B cell (primary cell): Measurements from ENCODE around the gene MICU2. TPM values are rescaled to one million over a fixed set of nuclear protein-coding genes. Genes with fewer than 3 reads are reported as not detected.

Experiments
- ATAC-seq: fragments of 200-7000 bp; cut with Tn5 transposase; one replicate; pipeline ENCODE4 v1.10.0; 2021; ENCODE audit warnings: low read depth, mild to moderate bottlenecking, moderate number of reproducible peaks, moderate library complexity
- CTCF ChIA-PET: fragments of 350-600 bp; sonication (Branson Sonifier 250); formaldehyde crosslinking; loops from one replicate; lab custom pipeline; 2021; ENCODE audit warnings: antibody characterized with exemption, inconsistent platforms; lab: Charles Lee
- POLR2A ChIA-PET: fragments of 350-600 bp; sonication (Branson Sonifier 250); formaldehyde crosslinking; loops from one replicate; lab custom pipeline; 2021; ENCODE audit warnings: antibody characterized with exemption; lab: Charles Lee
- DNase-seq: peaks from one replicate; pipeline ENCODE4 v3.0.0; 2013
- H2AFZ ChIP-seq: 2 replicates; pipeline ENCODE4 v1.6.1; 2012; ENCODE audit warnings: mild to moderate bottlenecking, low read depth, low read length; ENCODE audit not compliant: insufficient read depth, poor library complexity, severe bottlenecking
- H3K27ac ChIP-seq, 2 donors: 1 replicate in 1 of 2; 2 replicates in 1 of 2; pipeline ENCODE4 v1.5.1; 2012 to 2013; ENCODE audit warnings: low read length in 2 of 2, mild to moderate bottlenecking in 2 of 2, moderate library complexity in 1 of 2
- H3K27me3 ChIP-seq, 4 experiments: fragments of 200-600 bp in 1 of 4; sonication (generic) in 1 of 4; replicated peaks in 1 of 4; 1 replicate in 2 of 4; 2 replicates in 2 of 4; pipeline versions ENCODE4 v1.6.1 to v1.7.0; 2013 to 2016; ENCODE audit warnings: low read length in 3 of 4, mild to moderate bottlenecking in 2 of 4, mixed read lengths in 1 of 4, moderate library complexity in 1 of 4; ENCODE audit not compliant: insufficient read depth in 4 of 4, control insufficient read depth in 3 of 4; ENCODE audit errors: control extremely low read depth in 1 of 4
- H3K36me3 ChIP-seq, 2 experiments: replicated peaks in 1 of 2; 1 replicate in 1 of 2; 2 replicates in 1 of 2; pipeline versions ENCODE4 v1.6.1 to v1.7.1; 2013; ENCODE audit warnings: low read length in 1 of 2; ENCODE audit not compliant: insufficient read depth in 2 of 2, control insufficient read depth in 1 of 2; ENCODE audit errors: control extremely low read depth in 1 of 2, extremely low read depth in 1 of 2
- H3K4me1 ChIP-seq, 2 donors: fragments of 200-600 bp in 1 of 2; sonication (generic) in 1 of 2; 1 replicate in 1 of 2; 2 replicates in 1 of 2; pipeline versions ENCODE4 v1.5.1 to v1.6.1; 2013 to 2017; ENCODE audit warnings: low read length in 2 of 2; ENCODE audit not compliant: control insufficient read depth in 2 of 2, insufficient read depth in 2 of 2
- H3K4me2 ChIP-seq: replicated peaks from 2 replicates; pipeline ENCODE3; 2012; ENCODE audit warnings: mild to moderate bottlenecking, low read depth, low read length; ENCODE audit not compliant: poor library complexity, severe bottlenecking
- H3K4me3 ChIP-seq, 5 experiments: fragments of 200-600 bp in 1 of 5; sonication (generic) in 1 of 5; 1 replicate in 3 of 5; 2 replicates in 2 of 5; pipeline versions ENCODE4 v1.5.1 to v1.7.0; 2011 to 2016; ENCODE audit warnings: low read length in 4 of 5, mild to moderate bottlenecking in 4 of 5, low read depth in 2 of 5, control low read depth in 1 of 5, moderate library complexity in 1 of 5; ENCODE audit not compliant: insufficient read depth in 1 of 5; ENCODE audit errors: control extremely low read depth in 1 of 5, extremely low read depth in 1 of 5
- H3K79me2 ChIP-seq: fragments of 200-600 bp; sonication (generic); one replicate; pipeline ENCODE4 v1.6.0; 2016; ENCODE audit warnings: low read length; ENCODE audit not compliant: control insufficient read depth, insufficient read depth
- H3K9ac ChIP-seq: fragments of 200-600 bp; sonication (generic); 2 replicates; pipeline ENCODE4 v1.6.1; 2017; ENCODE audit warnings: mild to moderate bottlenecking, low read length, moderate library complexity
- H3K9me3 ChIP-seq, 3 donors: one replicate each; pipeline versions ENCODE4 v1.6.1 to v1.7.1; 2013; ENCODE audit warnings: low read length in 2 of 3; ENCODE audit not compliant: control insufficient read depth in 2 of 3, insufficient read depth in 1 of 3; ENCODE audit errors: control extremely low read depth in 1 of 3
- H4K20me1 ChIP-seq: 2 replicates; pipeline ENCODE4 v1.6.0; 2012; ENCODE audit warnings: mild to moderate bottlenecking, low read length; ENCODE audit not compliant: insufficient read depth, control insufficient read depth, poor library complexity, severe bottlenecking
- H3K27ac Mint-ChIP-seq: one replicate; pipeline ENCODE4 v1.8.0; 2021; ENCODE audit warnings: mixed read lengths
- H3K27me3 Mint-ChIP-seq: one replicate; pipeline ENCODE4 v1.8.0; 2021; ENCODE audit warnings: mixed read lengths
- H3K4me1 Mint-ChIP-seq: one replicate; pipeline ENCODE4 v1.8.0; 2021; ENCODE audit warnings: mixed read lengths
- H3K4me3 Mint-ChIP-seq: one replicate; pipeline ENCODE4 v1.8.0; 2021; ENCODE audit warnings: mixed read lengths
- H3K9me3 Mint-ChIP-seq: one replicate; pipeline ENCODE4 v1.8.0; 2022; ENCODE audit warnings: mixed read lengths; ENCODE audit not compliant: insufficient read depth
- EZH2 ChIP-seq: IDR thresholded peaks from 2 replicates; pipeline ENCODE4 v1.6.1; 2012; ENCODE audit warnings: borderline replicate concordance, low read depth, mild to moderate bottlenecking, moderate library complexity, low read length; ENCODE audit not compliant: insufficient read depth, poor library complexity, severe bottlenecking
- WGBS: methylation state at CpG from one replicate; pipeline ENCODE4 v1.1.5; 2013; ENCODE audit warnings: missing lambda C conversion rate; ENCODE audit not compliant: insufficient coverage; 5-methylcytosine and 5-hydroxymethylcytosine counted together
- intact Hi-C: fragments of 100-400 bp; cut with micrococcal nuclease; formaldehyde crosslinking; loops from one replicate; pipeline ENCODE4 v1.10.0; 2022
- polyA plus RNA-seq: library from polyadenylated mRNA; depleted of rRNA; stranded (reverse); fragments of >200 nt; gene quantifications from 2 replicates; pipeline ENCODE4 v1.2.3, GENCODE V29; 2012
- total RNA-seq, 2 donors: library from RNA; stranded (reverse); fragments of 120-200 nt in 1 of 2; gene quantifications; 1 replicate in 1 of 2; 2 replicates in 1 of 2; pipeline versions ENCODE4 v1.2.3 to v1.2.4, GENCODE V29; 2013 to 2022
- TF ChIP-seq, protein P1 (sequence below): fragments of 200-600 bp; IDR thresholded peaks from one replicate; pipeline ENCODE4 v1.8.0; 2022; ENCODE audit warnings: antibody characterized with exemption, mild to moderate bottlenecking

MICU2 gene
- total and polyA plus RNA-seq, 2 donors (not counting 1 experiment from before 2014, with no cell fraction given), result 52.2 to 56.7 TPM

DNA sequence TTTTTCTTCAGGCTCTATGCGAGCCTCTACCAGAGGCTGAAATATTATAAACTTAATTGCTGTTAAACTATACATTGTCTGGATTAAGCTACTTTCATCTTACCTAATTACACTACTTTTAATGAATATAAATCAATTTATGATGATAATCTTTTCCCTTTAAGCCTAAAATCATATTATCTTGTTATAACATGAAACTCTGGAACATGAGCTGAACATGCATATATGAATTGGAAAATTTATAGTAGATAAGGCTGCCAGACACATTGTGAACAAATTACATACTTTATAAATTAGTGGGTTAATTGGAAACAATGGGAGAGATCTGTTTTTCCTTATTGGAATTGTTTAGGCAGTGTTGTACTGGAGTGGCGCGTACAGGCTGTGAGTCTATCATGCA lies 99.6 kb downstream of the MICU2 start:
- no peaks in the 10 kb centered on the region for H4K20me1 ChIP-seq
- no peaks in the 10 kb centered on the region for H3K4me1 ChIP-seq
- intact Hi-C loops, result no loop called here
- ATAC-seq (no peak), DNase-seq (no peak)
- no peak overlapping the region for H3K27ac ChIP-seq
- no peak overlapping the region for H3K9ac ChIP-seq
- Mint-ChIP-seq H3K4me1 (no peaks in the 10 kb centered on the region), H3K27me3 (no peaks in the 10 kb centered on the region), H3K9me3 (no peaks in the 10 kb centered on the region), H3K27ac (no peak overlapping the region), H3K4me3 (no peak overlapping the region)
- ChIA-PET POLR2A (no interaction called here), CTCF (no interaction called here)
- H3K79me2 ChIP-seq, result no peaks in the 10 kb centered on the region
- H3K4me2 ChIP-seq, result no peak overlapping the region
- WGBS, result no CpG with 5 or more reads among the region's 3 CpGs
- TF ChIP-seq, protein P1, sequence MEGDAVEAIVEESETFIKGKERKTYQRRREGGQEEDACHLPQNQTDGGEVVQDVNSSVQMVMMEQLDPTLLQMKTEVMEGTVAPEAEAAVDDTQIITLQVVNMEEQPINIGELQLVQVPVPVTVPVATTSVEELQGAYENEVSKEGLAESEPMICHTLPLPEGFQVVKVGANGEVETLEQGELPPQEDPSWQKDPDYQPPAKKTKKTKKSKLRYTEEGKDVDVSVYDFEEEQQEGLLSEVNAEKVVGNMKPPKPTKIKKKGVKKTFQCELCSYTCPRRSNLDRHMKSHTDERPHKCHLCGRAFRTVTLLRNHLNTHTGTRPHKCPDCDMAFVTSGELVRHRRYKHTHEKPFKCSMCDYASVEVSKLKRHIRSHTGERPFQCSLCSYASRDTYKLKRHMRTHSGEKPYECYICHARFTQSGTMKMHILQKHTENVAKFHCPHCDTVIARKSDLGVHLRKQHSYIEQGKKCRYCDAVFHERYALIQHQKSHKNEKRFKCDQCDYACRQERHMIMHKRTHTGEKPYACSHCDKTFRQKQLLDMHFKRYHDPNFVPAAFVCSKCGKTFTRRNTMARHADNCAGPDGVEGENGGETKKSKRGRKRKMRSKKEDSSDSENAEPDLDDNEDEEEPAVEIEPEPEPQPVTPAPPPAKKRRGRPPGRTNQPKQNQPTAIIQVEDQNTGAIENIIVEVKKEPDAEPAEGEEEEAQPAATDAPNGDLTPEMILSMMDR, result no peak
- no peak for TF ChIP-seq EZH2
- no peaks in the 10 kb centered on the region for H3K27me3 ChIP-seq
- no peak overlapping the region for H3K4me3 ChIP-seq
- H3K9me3 ChIP-seq, result no peaks in the 10 kb centered on the region
- H3K36me3 ChIP-seq, result peaks cover 4 to 28% of the 10 kb centered on the region in 2 experiments
- H2AFZ ChIP-seq, result no peak overlapping the region

DNA sequence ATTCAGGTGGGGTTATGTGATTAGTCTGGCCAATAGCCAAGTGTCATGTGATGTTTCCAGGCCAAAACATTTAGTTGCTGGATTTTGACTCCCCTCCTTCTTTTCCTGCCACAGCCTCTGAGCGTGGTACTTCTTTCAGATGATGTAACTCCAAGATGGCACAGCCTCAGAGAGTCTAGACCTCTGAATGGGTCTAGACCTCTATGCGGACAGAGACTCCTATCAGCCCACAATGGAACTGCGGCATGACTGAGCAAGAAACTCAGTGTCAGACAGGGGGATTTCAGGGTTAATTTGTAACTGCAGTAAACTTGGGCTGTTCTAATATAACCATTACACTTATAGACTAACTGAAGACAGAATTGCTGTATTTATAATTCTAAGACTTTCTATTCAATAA lies 102.3 kb downstream of the MICU2 start:
- TF ChIP-seq, protein P1, result no peak
- no peak for TF ChIP-seq EZH2
- H3K27me3 ChIP-seq, result no peaks in the 10 kb centered on the region
- ChIA-PET CTCF (no interaction called here), POLR2A (no interaction called here)
- peaks cover 0 to 3% (median 0%) of the 10 kb centered on the region in 3 donors for H3K9me3 ChIP-seq
- H4K20me1 ChIP-seq, result no peaks in the 10 kb centered on the region
- H3K79me2 ChIP-seq, result no peaks in the 10 kb centered on the region
- no peaks in the 10 kb centered on the region for H3K27me3 Mint-ChIP-seq
- H3K4me2 ChIP-seq, result no peak overlapping the region
- H3K4me1 Mint-ChIP-seq, result no peaks in the 10 kb centered on the region
- H3K27ac ChIP-seq, result no peak overlapping the region
- ATAC-seq, result no peak
- peaks cover 2 to 16% of the 10 kb centered on the region in 2 experiments for H3K36me3 ChIP-seq
- no peaks in the 10 kb centered on the region for H3K9me3 Mint-ChIP-seq
- no peak overlapping the region for H3K4me3 ChIP-seq
- 100% methylated on average over 1 of the region's 3 CpGs for WGBS
- H3K27ac Mint-ChIP-seq, result no peak overlapping the region
- intact Hi-C loops, result no loop called here
- no peak overlapping the region for H2AFZ ChIP-seq
- no peak for DNase-seq
- H3K4me3 Mint-ChIP-seq, result no peak overlapping the region
- no peak overlapping the region for H3K9ac ChIP-seq
- no peaks in the 10 kb centered on the region for H3K4me1 ChIP-seq
